Erythroblast (primary cell): ENCODE results near the gene CST11.

ENCODE experiments used
- GATA1 ChIP-seq: IDR thresholded peaks from 2 replicates; pipeline ENCODE4 v1.6.1; 2011; ENCODE audit warnings: low read depth, mild to moderate bottlenecking, control low read depth, low read length, moderate library complexity
- POLR2A ChIP-seq: IDR thresholded peaks from 2 replicates; pipeline ENCODE4 v1.6.1; 2011; ENCODE audit warnings: mild to moderate bottlenecking, low read length

DNA sequence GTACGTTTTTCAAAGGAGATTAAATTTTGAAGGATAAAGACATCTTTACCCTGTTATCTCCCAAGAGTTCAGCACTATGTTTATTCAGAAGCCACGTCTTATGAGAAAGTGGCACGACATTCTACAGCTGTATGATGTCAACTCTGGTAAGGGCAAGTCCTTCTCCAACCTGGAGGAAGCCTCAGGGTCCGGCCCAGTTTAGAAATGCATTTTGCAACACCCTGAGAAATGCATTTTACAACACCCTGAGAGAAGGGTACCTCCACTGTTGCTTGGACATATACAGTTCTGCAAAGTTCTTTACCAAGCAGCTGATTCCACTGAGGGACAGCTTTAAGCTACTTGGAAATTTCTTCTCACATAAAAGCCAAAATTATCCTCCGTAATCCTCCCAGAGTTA, 48.9 kb downstream of the CST11 start:
- no peak for TF ChIP-seq GATA1
- TF ChIP-seq POLR2A = no peak
